Amniotic epithelial cell (primary cell): Measurements from ENCODE around the gene LHFPL6.

ENCODE experiments used
- DNase-seq: peaks from one replicate; pipeline ENCODE4 v3.0.0-alpha.2; 2010; ENCODE audit warnings: low read depth

LHFPL6 gene

GRCh38 chr13:39297664-39298171 lies 305.3 kb downstream of the LHFPL6 start:
- no peak for DNase-seq

GRCh38 chr13:39297023-39297422 lies 306.0 kb downstream of the LHFPL6 start:
- no peak for DNase-seq

GRCh38 chr13:39296193-39296592 lies 306.8 kb downstream of the LHFPL6 start:
- DNase-seq, result no peak
